Stimulated activated CD4-positive, alpha-beta T cell treated with anti-CD3 and anti-CD28 coated beads, Interleukin-1b, Interleukin-23, amount 100 ng/mL, for 48 hours (primary cell): ENCODE data around the gene CTXN1.
A peak's percentile ranks its signal among the peaks of the same experiment; 100 is the strongest.

Source experiments
- DNase-seq: peaks from one replicate; pipeline ENCODE4 v3.0.0-alpha.2; 2020

The CTXN1 gene

GRCh38 chr19:7912697-7913564 lies 13.0 kb downstream of the CTXN1 start:
- DNase-seq: no peak

DNA sequence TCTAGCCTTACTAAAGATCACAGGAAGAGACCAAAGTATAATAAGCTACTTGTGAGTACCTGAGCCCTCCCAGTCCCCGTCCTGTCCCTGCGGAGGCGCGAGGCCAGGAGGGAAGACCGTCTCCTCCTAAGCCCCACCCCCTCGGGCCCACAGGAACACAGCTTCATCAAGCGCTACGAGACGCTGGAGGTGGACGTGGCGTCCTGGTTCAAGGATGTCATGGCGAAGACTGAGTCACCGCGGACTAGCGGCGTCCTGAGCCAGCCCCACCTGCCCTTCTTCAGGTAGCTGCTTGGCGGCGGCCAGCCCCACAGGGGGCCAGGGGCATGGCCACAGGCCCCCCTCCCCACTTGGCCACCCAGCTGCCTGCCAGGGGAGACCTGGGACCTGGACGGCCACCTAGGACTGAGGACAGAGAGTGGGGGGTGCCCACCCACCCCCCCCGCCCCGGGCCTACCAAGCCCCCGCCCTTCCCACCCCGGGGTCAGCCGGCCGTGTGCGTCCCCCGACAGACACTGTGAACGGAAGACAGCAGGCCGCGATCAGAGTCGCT lies 13.7 kb downstream of the CTXN1 start:
- no peak for DNase-seq

DNA sequence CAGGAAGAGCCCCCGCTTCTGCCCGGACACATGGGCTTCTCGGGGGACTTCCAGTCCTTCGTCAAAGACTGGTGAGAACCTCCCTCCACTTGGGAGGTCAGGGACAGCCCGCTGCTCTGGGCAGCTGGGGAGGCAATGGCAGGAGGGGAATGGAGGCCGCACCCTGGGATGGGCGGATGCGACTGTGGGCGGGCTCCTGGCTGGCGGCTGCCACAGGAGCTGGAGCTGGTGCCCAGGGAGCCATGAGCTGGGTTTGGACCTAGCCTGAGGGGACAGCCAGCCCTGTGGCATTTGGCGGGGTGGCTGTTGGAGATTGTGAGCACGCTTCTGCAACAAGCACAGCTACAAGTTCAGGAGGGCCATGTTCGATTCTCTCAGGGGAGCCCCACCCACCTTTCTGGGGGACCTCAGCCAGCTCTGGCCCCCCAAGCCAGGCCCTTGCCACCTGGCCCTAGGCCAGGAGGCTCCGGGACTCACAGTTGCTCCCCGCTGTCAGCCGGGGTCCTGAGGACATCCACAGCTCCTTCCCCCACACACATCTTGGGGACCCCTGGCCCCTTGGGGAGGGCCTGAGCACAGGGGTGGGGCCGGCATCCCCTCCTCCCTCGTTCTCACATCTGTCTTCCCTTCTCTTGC lies 14.3 kb downstream of the CTXN1 start:
- DNase-seq: no peak

GRCh38 chr19:7910321-7911161 lies 15.4 kb downstream of the CTXN1 start:
- DNase-seq: no peak

GRCh38 chr19:7909471-7910067 lies 16.4 kb downstream of the CTXN1 start:
- DNase-seq: no peak

DNA sequence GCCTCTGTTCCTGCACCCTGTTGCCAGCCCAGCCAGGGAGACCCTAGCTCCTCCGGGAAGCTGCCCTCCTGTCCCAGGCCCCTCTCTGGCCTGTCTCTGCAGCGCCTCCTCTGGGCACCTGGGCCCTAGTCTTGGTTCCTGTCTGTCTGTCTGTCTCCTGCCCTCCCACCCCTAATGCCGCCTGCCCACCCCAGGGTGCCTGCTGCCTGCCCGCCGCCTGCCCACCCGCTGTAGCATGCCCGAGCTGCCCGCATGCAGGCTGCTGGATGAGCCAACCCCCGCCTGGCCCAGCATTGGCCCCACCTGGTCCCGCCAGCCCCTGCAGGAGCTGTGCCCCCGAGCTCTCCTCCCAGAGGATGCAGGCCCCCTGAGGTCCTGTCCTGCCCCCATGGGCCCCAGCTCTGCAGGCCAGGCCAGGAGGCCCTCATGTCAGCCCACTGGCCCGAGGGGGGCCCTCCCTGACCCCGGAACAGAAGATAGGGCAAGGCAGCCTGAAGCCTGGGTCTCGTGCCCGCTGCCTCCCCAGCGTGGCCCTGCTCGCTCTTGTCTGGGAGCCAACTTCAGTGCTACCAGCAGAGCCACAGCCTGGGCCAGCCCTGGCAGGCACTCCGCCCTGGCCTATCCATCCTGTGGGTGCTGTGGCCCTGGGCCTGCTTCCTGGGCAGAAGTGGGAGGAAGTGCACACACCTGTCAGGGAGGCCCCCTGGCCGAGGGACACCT lies 17.0 kb downstream of the CTXN1 start:
- DNase-seq: no peak

GRCh38 chr19:7908078-7908699 lies 17.7 kb downstream of the CTXN1 start:
- DNase-seq: no peak

GRCh38 chr19:7907544-7907943 lies 18.4 kb downstream of the CTXN1 start:
- no peak for DNase-seq

DNA sequence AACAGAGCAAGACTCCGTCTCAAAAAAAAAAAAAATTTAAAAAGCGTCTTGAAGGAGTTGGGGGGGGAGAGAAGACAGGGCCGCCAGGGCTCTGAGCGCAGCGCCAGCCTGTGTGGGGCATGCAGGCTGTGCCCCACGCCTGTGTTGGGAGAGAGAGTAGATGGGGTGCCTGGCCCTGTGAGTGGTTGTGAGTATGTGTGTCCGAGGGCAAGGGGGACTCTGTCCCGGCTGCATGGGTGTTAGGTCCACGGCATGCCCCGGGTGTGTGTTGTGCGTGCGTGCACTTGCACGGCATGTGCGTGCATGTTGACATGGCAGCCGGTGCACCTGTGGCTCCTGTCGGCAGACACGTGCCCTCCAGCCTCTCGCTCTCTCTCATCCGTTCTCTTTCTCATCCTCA lies 18.8 kb downstream of the CTXN1 start:
- DNase-seq: no peak

GRCh38 chr19:7905859-7906258 lies 20.1 kb downstream of the CTXN1 start:
- DNase-seq: no peak

- no peak for DNase-seq
These were observed 20.7 kb downstream of the CTXN1 start for GRCh38 chr19:7905268-7905667.

DNA sequence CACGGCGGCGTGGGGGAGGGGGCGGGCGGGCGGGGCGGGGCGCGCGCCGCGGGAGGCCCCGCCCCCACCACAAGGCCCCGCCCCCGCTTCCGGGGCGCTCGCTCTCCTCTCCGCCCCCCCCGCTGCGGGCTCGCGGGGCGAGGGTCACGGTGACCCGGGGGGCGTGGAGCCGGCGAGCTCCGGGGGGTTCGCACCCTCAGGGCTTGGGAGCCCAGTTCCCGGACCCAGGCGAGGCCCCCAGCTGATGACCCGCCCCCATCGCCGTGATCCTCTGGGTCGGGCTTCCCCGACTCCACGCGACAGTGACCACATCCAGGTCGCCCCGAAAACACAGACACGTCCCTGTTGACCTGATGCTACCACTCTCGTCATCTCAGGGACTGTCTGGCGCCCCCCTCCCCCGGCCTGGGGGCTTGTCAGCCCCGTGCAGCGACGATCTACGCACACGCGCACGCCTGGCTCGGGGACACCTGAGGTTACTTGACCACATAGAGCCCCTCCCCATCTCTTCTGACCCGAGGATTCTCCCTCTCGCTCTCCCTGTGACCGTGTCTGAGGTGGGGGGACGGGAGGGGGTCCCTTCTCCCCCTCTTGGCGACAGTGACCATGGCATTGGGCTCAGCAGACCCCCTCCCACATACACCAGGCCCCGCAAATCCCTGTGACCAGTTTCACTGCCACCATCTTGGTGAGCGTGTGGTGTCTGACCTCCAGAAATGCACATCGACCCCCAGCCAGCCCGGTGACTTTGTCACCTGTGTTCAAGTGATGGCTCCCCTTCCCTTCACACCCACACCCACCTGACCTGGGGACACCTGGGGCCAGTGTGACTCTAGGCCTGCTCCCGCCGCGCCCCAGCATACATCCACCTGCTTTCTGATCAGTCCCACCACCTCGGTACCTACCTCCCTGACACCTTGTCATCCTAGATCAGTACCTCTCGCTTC lies 21.6 kb downstream of the CTXN1 start:
- DNase-seq: peak; percentile 45

- DNase-seq: peak; percentile 100
These were observed 22.5 kb downstream of the CTXN1 start, which contains the start of gene MAP2K7 for GRCh38 chr19:7903244-7904073. Gene MAP2K7 (plus strand): TSS chr19:7903877. CDS start chr19:7903945, 68 bp downstream.

- no peak for DNase-seq
These were observed 23.1 kb downstream of the CTXN1 start for GRCh38 chr19:7902796-7903243.

DNA sequence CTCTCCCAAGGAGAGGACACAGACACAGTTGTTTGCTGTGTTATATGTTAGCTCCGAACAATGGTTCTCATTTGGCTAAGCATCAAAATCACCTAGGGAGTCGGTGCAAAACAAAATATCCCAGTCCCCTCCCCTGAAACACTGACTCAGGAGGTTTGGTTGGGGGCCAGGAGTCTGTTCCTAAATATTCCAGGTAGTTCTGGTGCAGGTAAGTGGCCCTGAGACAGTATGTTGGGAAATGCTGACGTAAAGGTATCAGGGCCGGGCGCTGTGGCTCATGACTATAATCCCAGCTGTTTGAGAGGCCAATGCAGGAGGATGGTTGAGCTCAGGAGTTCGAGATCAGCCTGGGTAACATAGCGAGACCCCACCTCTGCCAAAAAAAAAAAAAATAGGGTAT lies 24.6 kb downstream of the CTXN1 start:
- no peak for DNase-seq

GRCh38 chr19:7900931-7901330 lies 25.0 kb downstream of the CTXN1 start:
- DNase-seq: no peak

DNA sequence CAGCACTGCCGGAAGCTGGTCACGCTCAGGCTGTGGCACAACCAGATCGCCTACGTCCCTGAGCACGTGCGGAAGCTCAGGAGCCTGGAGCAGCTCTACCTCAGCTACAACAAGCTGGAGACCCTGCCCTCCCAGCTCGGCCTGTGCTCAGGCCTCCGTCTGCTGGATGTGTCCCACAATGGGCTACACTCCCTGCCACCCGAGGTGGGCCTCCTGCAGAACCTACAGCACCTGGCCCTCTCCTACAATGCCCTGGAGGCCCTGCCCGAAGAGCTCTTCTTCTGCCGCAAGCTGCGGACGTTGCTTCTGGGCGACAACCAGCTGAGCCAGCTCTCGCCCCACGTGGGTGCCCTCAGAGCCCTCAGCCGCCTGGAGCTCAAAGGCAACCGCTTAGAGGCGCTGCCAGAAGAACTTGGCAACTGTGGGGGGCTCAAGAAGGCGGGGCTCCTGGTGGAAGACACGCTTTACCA lies 25.5 kb downstream of the CTXN1 start:
- no peak for DNase-seq

GRCh38 chr19:7899751-7900378 lies 26.1 kb downstream of the CTXN1 start:
- no peak for DNase-seq

- no peak for DNase-seq
These were observed 27.0 kb downstream of the CTXN1 start for GRCh38 chr19:7898967-7899366.
